Kidney (tissue), 14 donors: ENCODE data around the gene PCDHGA12. TPM values are rescaled to one million over a fixed set of nuclear protein-coding genes. Genes with fewer than 3 reads are reported as not detected.
"Not testable (repeated sequence)": the region's sequence is repeated elsewhere in the genome, so short reads cannot be mapped to it uniquely, and the experiment has no call there.

Experiments
- DNase-seq, 5 donors: peaks; one replicate each; pipeline ENCODE4 v3.0.0-alpha.2; 2013 to 2020
- FAIRE-seq: peaks from 2 replicates; lab custom pipeline; 2012; peaks lifted over from hg19 to GRCh38; lab: Jason Lieb, UNC
- H3K27ac ChIP-seq, 2 donors: one replicate each; pipeline ENCODE4 v1.7.0; 2013; ENCODE audit warnings: low read depth in 2 of 2, low read length in 2 of 2, inconsistent platforms in 1 of 2
- H3K27me3 ChIP-seq: one replicate; pipeline ENCODE4 v1.7.1; 2013; ENCODE audit warnings: low read length, inconsistent platforms; ENCODE audit not compliant: control insufficient read depth, insufficient read depth
- H3K36me3 ChIP-seq, 3 donors: one replicate each; pipeline versions ENCODE4 v1.7.0 to v1.7.1; 2013; ENCODE audit warnings: low read length in 3 of 3, control low read depth in 1 of 3, inconsistent platforms in 1 of 3; ENCODE audit not compliant: insufficient read depth in 3 of 3, control insufficient read depth in 2 of 3
- H3K4me1 ChIP-seq, 3 donors: one replicate each; pipeline versions ENCODE4 v1.7.0 to v1.7.1; 2013; ENCODE audit warnings: low read length in 3 of 3, inconsistent platforms in 1 of 3, low read depth in 1 of 3; ENCODE audit not compliant: control insufficient read depth in 2 of 3, insufficient read depth in 2 of 3
- H3K4me3 ChIP-seq, 3 donors: one replicate each; pipeline versions ENCODE4 v1.7.0 to v1.8.1; 2013; ENCODE audit warnings: low read length in 3 of 3, control low read depth in 1 of 3, inconsistent platforms in 1 of 3
- H3K9ac ChIP-seq, 3 donors: one replicate each; pipeline versions ENCODE4 v1.7.0 to v1.7.1; 2013; ENCODE audit warnings: low read length in 3 of 3, control low read depth in 1 of 3, inconsistent platforms in 1 of 3
- H3K9me3 ChIP-seq, 3 donors: one replicate each; pipeline versions ENCODE4 v1.7.0 to v1.7.1; 2013; ENCODE audit warnings: low read length in 3 of 3, control low read depth in 1 of 3, inconsistent platforms in 1 of 3; ENCODE audit not compliant: control insufficient read depth in 2 of 3, insufficient read depth in 1 of 3
- intact Hi-C: fragments of 100-400 bp; cut with DNase I; formaldehyde crosslinking; loops from one replicate; pipeline ENCODE4 v1.11.1; 2022
- polyA plus RNA-seq: library from polyadenylated mRNA; stranded (reverse); fragments of 350-450 nt; fragmentation: Illumina TruSeq; extraction: RNeasy Lipid Tissue Mini Kit (QIAGEN cat#74804); gene quantifications from one replicate; pipeline ENCODE4 v1.2.3, GENCODE V29; 2014; ENCODE audit warnings: low read depth, low replicate concordance; ENCODE audit not compliant: insufficient read depth
- total RNA-seq: library from RNA; stranded (reverse); fragmentation: NEBNext Ultra II Directional; extraction: Animal tissue kit (Norgen Biotek cat#: 25700); gene quantifications from one replicate; pipeline ENCODE4 v1.2.1, GENCODE V29; 2021
- TF ChIP-seq, protein P1 (sequence below): IDR thresholded peaks from 3 replicates; pipeline ENCODE4 v1.5.1; 2012; ENCODE audit warnings: mild to moderate bottlenecking, moderate library complexity, borderline replicate concordance; ENCODE audit not compliant: insufficient read depth; ENCODE audit errors: extremely low read depth
- donor health status: control.
- donor health status: control.
- donor health status: control.
- donor health status: control.
- donor health status: control.
- donor health status: DM: yes; HTN: yes; CAD: no.
- donor health status: Normal renal cell carcinoma (clear cell type).

Gene PCDHGA12
- total and polyA plus RNA-seq, 2 donors from 2014 or later, result 0.24 to 4.0 TPM

DNA sequence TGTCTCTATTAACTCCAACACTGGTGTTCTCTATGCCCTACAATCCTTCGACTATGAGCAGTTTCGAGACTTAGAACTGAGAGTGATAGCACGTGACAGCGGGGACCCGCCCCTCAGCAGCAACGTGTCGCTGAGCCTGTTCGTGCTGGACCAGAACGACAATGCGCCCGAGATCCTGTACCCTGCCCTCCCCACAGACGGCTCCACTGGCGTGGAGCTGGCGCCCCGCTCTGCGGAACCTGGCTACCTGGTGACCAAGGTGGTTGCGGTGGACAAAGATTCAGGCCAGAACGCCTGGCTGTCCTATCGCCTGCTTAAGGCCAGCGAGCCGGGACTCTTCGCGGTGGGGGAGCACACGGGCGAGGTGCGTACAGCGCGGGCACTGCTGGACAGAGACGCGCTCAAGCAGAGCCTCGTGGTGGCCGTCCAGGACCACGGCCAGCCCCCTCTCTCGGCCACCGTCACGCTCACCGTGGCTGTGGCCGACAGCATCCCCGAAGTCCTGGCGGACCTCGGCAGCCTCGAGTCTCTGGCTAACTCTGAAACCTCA, 7.5 kb upstream of the PCDHGA12 start:
- H3K27me3 ChIP-seq, result no peaks in the 10 kb centered on the region
- peaks cover 9 to 92% (median 53%) of the 10 kb centered on the region in 3 donors for H3K9me3 ChIP-seq
- TF ChIP-seq, protein P1, sequence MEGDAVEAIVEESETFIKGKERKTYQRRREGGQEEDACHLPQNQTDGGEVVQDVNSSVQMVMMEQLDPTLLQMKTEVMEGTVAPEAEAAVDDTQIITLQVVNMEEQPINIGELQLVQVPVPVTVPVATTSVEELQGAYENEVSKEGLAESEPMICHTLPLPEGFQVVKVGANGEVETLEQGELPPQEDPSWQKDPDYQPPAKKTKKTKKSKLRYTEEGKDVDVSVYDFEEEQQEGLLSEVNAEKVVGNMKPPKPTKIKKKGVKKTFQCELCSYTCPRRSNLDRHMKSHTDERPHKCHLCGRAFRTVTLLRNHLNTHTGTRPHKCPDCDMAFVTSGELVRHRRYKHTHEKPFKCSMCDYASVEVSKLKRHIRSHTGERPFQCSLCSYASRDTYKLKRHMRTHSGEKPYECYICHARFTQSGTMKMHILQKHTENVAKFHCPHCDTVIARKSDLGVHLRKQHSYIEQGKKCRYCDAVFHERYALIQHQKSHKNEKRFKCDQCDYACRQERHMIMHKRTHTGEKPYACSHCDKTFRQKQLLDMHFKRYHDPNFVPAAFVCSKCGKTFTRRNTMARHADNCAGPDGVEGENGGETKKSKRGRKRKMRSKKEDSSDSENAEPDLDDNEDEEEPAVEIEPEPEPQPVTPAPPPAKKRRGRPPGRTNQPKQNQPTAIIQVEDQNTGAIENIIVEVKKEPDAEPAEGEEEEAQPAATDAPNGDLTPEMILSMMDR, result no peak

DNA sequence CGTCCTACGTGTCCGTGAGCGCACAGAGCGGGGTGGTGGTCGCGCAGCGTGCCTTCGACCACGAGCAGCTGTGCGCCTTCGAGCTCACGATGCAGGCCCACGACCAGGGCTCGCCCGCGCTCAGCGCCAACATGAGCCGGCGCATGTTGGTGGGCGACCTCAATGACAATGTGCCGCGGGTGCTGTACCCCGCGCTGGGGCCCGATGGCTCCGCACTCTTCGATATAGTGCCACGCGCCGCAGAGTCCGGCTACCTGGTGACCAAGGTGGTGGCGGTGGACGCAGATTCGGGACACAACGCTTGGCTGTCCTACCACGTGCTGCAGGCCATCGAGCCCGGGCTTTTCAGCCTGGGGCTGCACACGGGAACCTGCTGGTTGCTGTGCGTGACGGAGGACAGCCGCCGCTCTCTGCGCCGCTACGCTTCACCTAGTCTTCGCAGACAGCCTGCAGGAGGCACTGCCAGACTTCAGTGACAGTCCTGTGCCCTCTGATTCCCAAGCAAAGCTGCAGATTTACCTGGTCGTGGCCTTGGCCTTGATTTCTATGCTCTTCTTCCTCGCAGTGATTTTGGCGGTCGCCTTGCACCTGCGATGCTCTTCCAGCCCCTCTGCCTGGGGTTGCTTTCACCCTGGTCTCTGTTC, 2.4 kb upstream of the PCDHGA12 start:
- Histone ChIP-seq H3K9ac (no peak overlapping the region), H3K9me3 (peaks cover 7 to 79% (median 33%) of the 10 kb centered on the region in 3 donors), H3K4me1 (no peaks in the 10 kb centered on the region), H3K36me3 (no peaks in the 10 kb centered on the region), H3K27me3 (no peaks in the 10 kb centered on the region), H3K4me3 (peak overlapping the region in 1 of 3 donors; percentile 19), H3K27ac (no peak overlapping the region)
- intact Hi-C loops, result no loop called here
- TF ChIP-seq, protein P1, result no peak
- FAIRE-seq (no peak), DNase-seq (no peak)

More for the DNA sequence above, 7.5 kb upstream of the PCDHGA12 start:
- DNase-seq (no peak), FAIRE-seq (no peak)
- Histone ChIP-seq H3K27ac (no peak overlapping the region), H3K9ac (no peak overlapping the region), H3K4me3 (no peak overlapping the region), H3K36me3 (no peaks in the 10 kb centered on the region), H3K4me1 (no peaks in the 10 kb centered on the region)
- intact Hi-C loops, result no loop called here

DNA sequence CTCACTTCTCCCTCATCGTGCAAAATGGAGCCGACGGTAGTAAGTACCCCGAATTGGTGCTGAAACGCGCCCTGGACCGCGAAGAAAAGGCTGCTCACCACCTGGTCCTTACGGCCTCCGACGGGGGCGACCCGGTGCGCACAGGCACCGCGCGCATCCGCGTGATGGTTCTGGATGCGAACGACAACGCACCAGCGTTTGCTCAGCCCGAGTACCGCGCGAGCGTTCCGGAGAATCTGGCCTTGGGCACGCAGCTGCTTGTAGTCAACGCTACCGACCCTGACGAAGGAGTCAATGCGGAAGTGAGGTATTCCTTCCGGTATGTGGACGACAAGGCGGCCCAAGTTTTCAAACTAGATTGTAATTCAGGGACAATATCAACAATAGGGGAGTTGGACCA, 979 bp downstream of the PCDHGA12 start:
- intact Hi-C loops, result no loop called here
- Histone ChIP-seq H3K27me3 (no peaks in the 10 kb centered on the region), H3K9ac (no peak overlapping the region)

DNA sequence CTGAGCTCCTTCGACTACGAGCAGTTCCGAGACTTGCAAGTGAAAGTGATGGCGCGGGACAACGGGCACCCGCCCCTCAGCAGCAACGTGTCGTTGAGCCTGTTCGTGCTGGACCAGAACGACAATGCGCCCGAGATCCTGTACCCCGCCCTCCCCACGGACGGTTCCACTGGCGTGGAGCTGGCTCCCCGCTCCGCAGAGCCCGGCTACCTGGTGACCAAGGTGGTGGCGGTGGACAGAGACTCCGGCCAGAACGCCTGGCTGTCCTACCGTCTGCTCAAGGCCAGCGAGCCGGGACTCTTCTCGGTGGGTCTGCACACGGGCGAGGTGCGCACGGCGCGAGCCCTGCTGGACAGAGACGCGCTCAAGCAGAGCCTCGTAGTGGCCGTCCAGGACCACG, 2.0 kb downstream of the PCDHGA12 start:
- Histone ChIP-seq H3K9me3 (peaks cover 3 to 62% (median 19%) of the 10 kb centered on the region in 3 donors), H3K4me3 (peak overlapping the region in 1 of 3 donors; percentile 39)
- H3K27me3 ChIP-seq, intact Hi-C loops, H3K36me3 ChIP-seq, H3K9ac ChIP-seq, H3K27ac ChIP-seq, DNase-seq, FAIRE-seq, H3K4me1 ChIP-seq: not testable (repeated sequence)

More for the DNA sequence above, 979 bp downstream of the PCDHGA12 start:
- no peak overlapping the region for H3K27ac ChIP-seq
- DNase-seq, result no peak
- FAIRE-seq, result no peak
- peaks cover 5 to 65% (median 25%) of the 10 kb centered on the region in 3 donors for H3K9me3 ChIP-seq
- H3K4me1 ChIP-seq, result no peaks in the 10 kb centered on the region
- TF ChIP-seq, protein P1, result no peak
- peak overlapping the region in 1 of 3 donors; percentile 39 for H3K4me3 ChIP-seq
- no peaks in the 10 kb centered on the region for H3K36me3 ChIP-seq

DNA sequence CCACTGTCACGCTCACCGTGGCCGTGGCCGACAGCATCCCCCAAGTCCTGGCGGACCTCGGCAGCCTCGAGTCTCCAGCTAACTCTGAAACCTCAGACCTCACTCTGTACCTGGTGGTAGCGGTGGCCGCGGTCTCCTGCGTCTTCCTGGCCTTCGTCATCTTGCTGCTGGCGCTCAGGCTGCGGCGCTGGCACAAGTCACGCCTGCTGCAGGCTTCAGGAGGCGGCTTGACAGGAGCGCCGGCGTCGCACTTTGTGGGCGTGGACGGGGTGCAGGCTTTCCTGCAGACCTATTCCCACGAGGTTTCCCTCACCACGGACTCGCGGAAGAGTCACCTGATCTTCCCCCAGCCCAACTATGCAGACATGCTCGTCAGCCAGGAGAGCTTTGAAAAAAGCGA, 2.4 kb downstream of the PCDHGA12 start:
- H3K27ac ChIP-seq, DNase-seq: not testable (repeated sequence)
- H3K9me3 ChIP-seq, result peaks cover 2 to 57% (median 16%) of the 10 kb centered on the region in 3 donors

More for the DNA sequence above, 2.4 kb downstream of the PCDHGA12 start:
- H3K9ac ChIP-seq, H3K4me1 ChIP-seq, FAIRE-seq, intact Hi-C loops, H3K36me3 ChIP-seq, H3K27me3 ChIP-seq, H3K4me3 ChIP-seq: not testable (repeated sequence)
